SK-N-MC (cell line): Measurements from ENCODE around the gene C4B.
"Not testable (repeated sequence)": the region's sequence is repeated elsewhere in the genome, so short reads cannot be mapped to it uniquely, and the experiment has no call there.

ENCODE experiments used
- EZH2 ChIP-seq: fragments of 200-600 bp; sonication (generic); IDR thresholded peaks from one replicate; pipeline ENCODE4 v1.6.1; 2017; ENCODE audit warnings: antibody characterized with exemption
- FOXP2 ChIP-seq: optimal IDR thresholded peaks from 2 replicates; pipeline ENCODE3; 2011; ENCODE audit warnings: mild to moderate bottlenecking, moderate library complexity; ENCODE audit not compliant: insufficient read depth; ENCODE audit errors: extremely low read length, control extremely low read depth
- POLR2AphosphoS5 ChIP-seq: IDR thresholded peaks from 2 replicates; pipeline ENCODE4 v1.6.1; 2012; ENCODE audit warnings: mild to moderate bottlenecking, low read depth, low read length, borderline replicate concordance

DNA sequence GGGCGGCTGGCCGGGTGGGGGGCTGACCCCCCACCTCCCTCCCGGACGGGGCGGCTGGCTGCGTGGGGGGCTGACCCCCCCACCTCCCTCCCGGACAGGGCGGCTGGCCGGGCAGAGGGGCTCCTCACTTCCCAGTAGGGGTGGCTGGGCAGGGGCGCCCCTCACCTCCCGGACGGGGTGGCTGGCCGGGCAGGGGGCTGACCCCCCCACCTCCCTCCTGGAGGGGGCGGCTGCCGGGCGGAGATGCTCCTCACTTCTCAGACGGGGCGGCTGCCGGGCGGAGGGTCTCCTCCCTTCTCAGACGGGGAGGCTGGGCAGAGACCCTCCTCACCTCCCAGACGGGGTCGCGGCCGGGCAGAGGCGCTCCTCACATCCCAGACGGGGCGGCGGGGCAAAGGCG lies 38.5 kb upstream of the C4B start:
- not testable (repeated sequence) for TF ChIP-seq POLR2AphosphoS5, EZH2, FOXP2
